Lower lobe of right lung (tissue), 2 donors: ENCODE measurements around the gene STXBP3. TPM values are rescaled to one million over a fixed set of nuclear protein-coding genes. Genes with fewer than 3 reads are reported as not detected.

Source experiments
- ATAC-seq, 2 donors: fragments of 200-7000 bp; cut with Tn5 transposase; one replicate each; pipeline ENCODE4 v1.9.1; 2020 to 2022; ENCODE audit warnings: mild to moderate bottlenecking in 2 of 2, moderate library complexity in 2 of 2
- DNase-seq: peaks from one replicate; pipeline ENCODE4 v3.0.0-alpha.2; 2020
- H3K27ac ChIP-seq: fragments of 200-600 bp; one replicate; pipeline ENCODE4 v1.8.0; 2022
- H3K27me3 ChIP-seq: fragments of 200-600 bp; one replicate; pipeline ENCODE4 v1.8.0; 2022; ENCODE audit warnings: low read depth
- H3K36me3 ChIP-seq: fragments of 200-600 bp; one replicate; pipeline ENCODE4 v1.8.0; 2022; ENCODE audit warnings: mild to moderate bottlenecking
- H3K4me1 ChIP-seq: fragments of 200-600 bp; one replicate; pipeline ENCODE4 v1.8.0; 2022
- H3K4me3 ChIP-seq: fragments of 200-600 bp; one replicate; pipeline ENCODE4 v1.8.0; 2022; ENCODE audit warnings: mild to moderate bottlenecking
- H3K9me3 ChIP-seq: fragments of 200-600 bp; one replicate; pipeline ENCODE4 v1.8.0; 2022
- CTCF ChIP-seq: fragments of 200-600 bp; IDR thresholded peaks from one replicate; pipeline ENCODE4 v1.8.0; 2022; ENCODE audit warnings: antibody characterized with exemption, mild to moderate bottlenecking
- intact Hi-C: fragments of 100-400 bp; cut with DNase I; formaldehyde crosslinking; loops from one replicate; pipeline ENCODE4 v1.11.0; 2022
- total RNA-seq: library from RNA; stranded (reverse); fragmentation: NEBNext Ultra II Directional; extraction: Animal tissue kit (Norgen Biotek cat#: 25700); gene quantifications from one replicate; pipeline ENCODE4 v1.2.1, GENCODE V29; 2021
- donor health status: DM: no; HTN: yes; CAD: no; lungs with severe emphysema.

The STXBP3 gene
- total RNA-seq, 1 donor from 2014 or later, result 54.4 TPM

GRCh38 chr1:108716437-108717230, 29.8 kb upstream of the STXBP3 start:
- Histone ChIP-seq H3K9me3 (no peaks in the 10 kb centered on the region), H3K27ac (no peak overlapping the region), H3K36me3 (no peaks in the 10 kb centered on the region), H3K27me3 (peaks cover 3% of the 10 kb centered on the region), H3K4me1 (no peaks in the 10 kb centered on the region), H3K4me3 (no peak overlapping the region)
- ATAC-seq (no peak), DNase-seq (no peak)
- TF ChIP-seq CTCF, result no peak
- intact Hi-C loops, result no loop called here

GRCh38 chr1:108717774-108718316, 28.6 kb upstream of the STXBP3 start:
- no peak for ATAC-seq
- intact Hi-C loops, result no loop called here
- no peak for TF ChIP-seq CTCF

GRCh38 chr1:108718927-108719655, 27.4 kb upstream of the STXBP3 start:
- ATAC-seq, result no peak
- Histone ChIP-seq H3K4me1 (no peaks in the 10 kb centered on the region), H3K36me3 (no peaks in the 10 kb centered on the region), H3K27ac (no peak overlapping the region), H3K4me3 (no peak overlapping the region), H3K27me3 (peaks cover 3% of the 10 kb centered on the region), H3K9me3 (no peaks in the 10 kb centered on the region)
- DNase-seq, result no peak
- no peak for TF ChIP-seq CTCF
- intact Hi-C loops, result no loop called here

More at GRCh38 chr1:108717774-108718316, 28.6 kb upstream of the STXBP3 start:
- H3K27me3 ChIP-seq, result peaks cover 3% of the 10 kb centered on the region
- no peaks in the 10 kb centered on the region for H3K36me3 ChIP-seq
- no peaks in the 10 kb centered on the region for H3K9me3 ChIP-seq
- no peaks in the 10 kb centered on the region for H3K4me1 ChIP-seq
- DNase-seq, result no peak
- no peak overlapping the region for H3K27ac ChIP-seq
- no peak overlapping the region for H3K4me3 ChIP-seq

- H3K9me3 ChIP-seq, result no peaks in the 10 kb centered on the region
- H3K27ac ChIP-seq, result no peak overlapping the region
- no peak for ATAC-seq
- intact Hi-C loops, result no loop called here
- no peaks in the 10 kb centered on the region for H3K4me1 ChIP-seq
- H3K36me3 ChIP-seq, result no peaks in the 10 kb centered on the region
- H3K27me3 ChIP-seq, result peaks cover 3% of the 10 kb centered on the region
- H3K4me3 ChIP-seq, result no peak overlapping the region
- no peak for TF ChIP-seq CTCF
- no peak for DNase-seq
These were observed 26.6 kb upstream of the STXBP3 start for GRCh38 chr1:108719656-108720435.

GRCh38 chr1:108722292-108722691, 24.2 kb upstream of the STXBP3 start:
- TF ChIP-seq CTCF, result no peak
- H3K27ac ChIP-seq, result no peak overlapping the region
- H3K27me3 ChIP-seq, result no peaks in the 10 kb centered on the region
- intact Hi-C loops, result no loop called here
- no peaks in the 10 kb centered on the region for H3K4me1 ChIP-seq
- H3K9me3 ChIP-seq, result no peaks in the 10 kb centered on the region
- ATAC-seq (no peak), DNase-seq (no peak)
- H3K4me3 ChIP-seq, result no peak overlapping the region
- H3K36me3 ChIP-seq, result no peaks in the 10 kb centered on the region
